H9 (cell line): ENCODE results near the gene ILF3. TPM values are rescaled to one million over a fixed set of nuclear protein-coding genes. Genes with fewer than 3 reads are reported as not detected.

ENCODE experiments used
- DNase-seq: peaks from one replicate; pipeline ENCODE4 v3.0.0-alpha.2; 2017
- H2AFZ ChIP-seq: one replicate; pipeline ENCODE4 v1.6.1; 2013; ENCODE audit warnings: mild to moderate bottlenecking, low read length, control low read depth, moderate library complexity
- H2AK5ac ChIP-seq: 2 replicates; pipeline ENCODE4 v1.6.1; 2013; ENCODE audit warnings: low read length, control low read depth, mixed read lengths; ENCODE audit not compliant: insufficient read length
- H2BK120ac ChIP-seq: one replicate; pipeline ENCODE4 v1.6.1; 2013; ENCODE audit warnings: low read depth, mild to moderate bottlenecking, low read length, control low read depth, inconsistent platforms; ENCODE audit not compliant: poor library complexity, severe bottlenecking
- H2BK12ac ChIP-seq: 2 replicates; pipeline ENCODE4 v1.6.1; 2013; ENCODE audit warnings: low read length, control low read depth, mixed read lengths, low read depth; ENCODE audit not compliant: insufficient read length
- H2BK15ac ChIP-seq: 2 replicates; pipeline ENCODE4 v1.6.1; 2013; ENCODE audit warnings: low read depth, low read length, control low read depth
- H2BK20ac ChIP-seq: one replicate; pipeline ENCODE4 v1.6.1; 2013; ENCODE audit warnings: low read depth, mild to moderate bottlenecking, low read length, control low read depth, inconsistent platforms; ENCODE audit not compliant: poor library complexity, severe bottlenecking
- H2BK5ac ChIP-seq: 2 replicates; pipeline ENCODE4 v1.6.1; 2013; ENCODE audit warnings: low read length, control low read depth, mixed read lengths; ENCODE audit not compliant: insufficient read length
- H3K14ac ChIP-seq: 2 replicates; pipeline ENCODE4 v1.6.1; 2013; ENCODE audit warnings: low read length, control low read depth; ENCODE audit not compliant: insufficient read depth
- H3K18ac ChIP-seq: 2 replicates; pipeline ENCODE4 v1.6.1; 2013; ENCODE audit warnings: low read depth, mild to moderate bottlenecking, mixed read lengths, low read length, control low read depth; ENCODE audit not compliant: insufficient read length
- H3K23ac ChIP-seq: 2 replicates; pipeline ENCODE4 v1.6.1; 2013; ENCODE audit warnings: low read length, control low read depth, mixed read lengths, low read depth; ENCODE audit not compliant: insufficient read length
- H3K23me2 ChIP-seq: 2 replicates; pipeline ENCODE4 v1.6.1; 2013; ENCODE audit warnings: low read depth, mild to moderate bottlenecking, mixed read lengths, low read length, control low read depth; ENCODE audit not compliant: insufficient read length, poor library complexity, severe bottlenecking
- H3K27ac ChIP-seq: 2 replicates; pipeline ENCODE4 v1.5.1; 2013; ENCODE audit warnings: low read length, control low read depth, mixed read lengths, low read depth; ENCODE audit not compliant: insufficient read length
- H3K27me3 ChIP-seq: 2 replicates; pipeline ENCODE4 v1.6.1; 2013; ENCODE audit warnings: low read length, control low read depth, inconsistent platforms; ENCODE audit not compliant: insufficient read depth
- H3K4ac ChIP-seq: 2 replicates; pipeline ENCODE4 v1.6.1; 2013; ENCODE audit warnings: low read depth, mild to moderate bottlenecking, control low read depth, inconsistent platforms, low read length, moderate library complexity
- H3K4me1 ChIP-seq: 2 replicates; pipeline ENCODE4 v1.6.1; 2013; ENCODE audit warnings: low read length, control low read depth, inconsistent platforms; ENCODE audit not compliant: insufficient read depth
- H3K4me2 ChIP-seq: 2 replicates; pipeline ENCODE4 v1.6.1; 2013; ENCODE audit warnings: low read length, control low read depth, mixed read lengths; ENCODE audit not compliant: insufficient read length, insufficient read depth
- H3K56ac ChIP-seq: 2 replicates; pipeline ENCODE4 v1.6.1; 2013; ENCODE audit warnings: low read depth, mild to moderate bottlenecking, mixed read lengths, low read length, control low read depth; ENCODE audit not compliant: insufficient read length
- H3K79me1 ChIP-seq: 2 replicates; pipeline ENCODE4 v1.6.1; 2013; ENCODE audit warnings: low read depth, mild to moderate bottlenecking, moderate library complexity, low read length, control low read depth, inconsistent platforms; ENCODE audit not compliant: insufficient read depth, poor library complexity, severe bottlenecking
- H3K79me2 ChIP-seq: 2 replicates; pipeline ENCODE4 v1.6.1; 2013; ENCODE audit warnings: low read length, control low read depth, inconsistent platforms; ENCODE audit not compliant: insufficient read depth
- H3K9ac ChIP-seq: 2 replicates; pipeline ENCODE4 v1.6.1; 2013; ENCODE audit warnings: low read length, control low read depth, mixed read lengths; ENCODE audit not compliant: insufficient read length; ENCODE audit errors: extremely low read depth
- H3K9me3 ChIP-seq: one replicate; pipeline ENCODE4 v1.6.1; 2013; ENCODE audit warnings: low read depth, low read length, inconsistent platforms; ENCODE audit not compliant: control insufficient read depth
- H3T11ph ChIP-seq: one replicate; pipeline ENCODE4 v1.6.1; 2013; ENCODE audit warnings: mild to moderate bottlenecking, low read length, control low read depth, inconsistent platforms
- H4K20me1 ChIP-seq: one replicate; pipeline ENCODE4 v1.6.1; 2013; ENCODE audit not compliant: control insufficient read depth, insufficient read length, insufficient read depth
- H4K5ac ChIP-seq: 2 replicates; pipeline ENCODE4 v1.6.1; 2013; ENCODE audit warnings: low read depth, mild to moderate bottlenecking, mixed read lengths, low read length, control low read depth; ENCODE audit not compliant: insufficient read length
- H4K8ac ChIP-seq: replicated peaks from 2 replicates; pipeline ENCODE4 v1.6.1; 2013; ENCODE audit warnings: low read length, control low read depth, mixed read lengths, low read depth; ENCODE audit not compliant: insufficient read length
- H4K91ac ChIP-seq: 2 replicates; pipeline ENCODE4 v1.6.1; 2013; ENCODE audit warnings: low read depth, mild to moderate bottlenecking, moderate library complexity, mixed read lengths, low read length, control low read depth; ENCODE audit not compliant: insufficient read length
- H3K27ac Mint-ChIP-seq, 3 experiments: 2 replicates in 2 of 3; 3 replicates in 1 of 3; pipeline ENCODE4 v1.8.0; 2020 to 2021; ENCODE audit warnings: mixed read lengths in 3 of 3, mild to moderate bottlenecking in 1 of 3, moderate library complexity in 1 of 3
- H3K27me3 Mint-ChIP-seq: 2 replicates; pipeline ENCODE4 v1.8.0; 2021; ENCODE audit warnings: low read depth, mild to moderate bottlenecking, moderate library complexity, mixed read lengths
- H3K36me3 Mint-ChIP-seq, 3 experiments: 2 replicates in 2 of 3; 3 replicates in 1 of 3; pipeline ENCODE4 v1.8.0; 2020 to 2021; ENCODE audit warnings: low read depth in 3 of 3, mixed read lengths in 3 of 3; ENCODE audit not compliant: insufficient read depth in 1 of 3
- H3K4me1 Mint-ChIP-seq, 2 experiments: 2 replicates each; pipeline ENCODE4 v1.8.0; 2020; ENCODE audit warnings: mixed read lengths in 2 of 2
- H3K4me3 Mint-ChIP-seq, 2 experiments: 2 replicates in 1 of 2; 3 replicates in 1 of 2; pipeline ENCODE4 v1.8.0; 2020 to 2021; ENCODE audit warnings: mild to moderate bottlenecking in 2 of 2, mixed read lengths in 2 of 2, moderate library complexity in 1 of 2
- H3K9me3 Mint-ChIP-seq, 2 experiments: 2 replicates in 1 of 2; 3 replicates in 1 of 2; pipeline ENCODE4 v1.8.0; 2020; ENCODE audit warnings: mild to moderate bottlenecking in 2 of 2, mixed read lengths in 2 of 2, moderate library complexity in 1 of 2
- WGBS: extraction: QIAGEN DNeasy Blood & Tissue Kit; methylation state at CpG from one replicate; pipeline ENCODE4 v1.1.7; 2013; ENCODE audit warnings: missing lambda C conversion rate, low lambda C conversion rate, mixed read lengths; ENCODE audit not compliant: insufficient read length; ENCODE audit errors: extremely low coverage; 5-methylcytosine and 5-hydroxymethylcytosine counted together
- total RNA-seq: library from RNA; stranded (reverse); gene quantifications from 2 replicates; pipeline ENCODE4 v1.2.1, GENCODE V29; 2021
- TF ChIP-seq, protein P1 (sequence below): fragments of 200-600 bp; sonication (generic); conservative IDR thresholded peaks from 3 replicates; pipeline ENCODE4 v1.8.0; 2021; ENCODE audit warnings: antibody characterized with exemption, mild to moderate bottlenecking

Gene ILF3
- total RNA-seq, 1 experiment from 2014 or later: 841 TPM

GRCh38 chr19:10644260-10645007 is 9.7 kb upstream of the ILF3 start:
- Histone ChIP-seq H2BK5ac (no peak overlapping the region), H2BK15ac (no peak overlapping the region), H2BK120ac (no peak overlapping the region), H2BK20ac (no peak overlapping the region), H4K8ac (no peak overlapping the region), H3K4ac (no peak overlapping the region), H3K27me3 (no peaks in the 10 kb centered on the region), H3K9me3 (no peaks in the 10 kb centered on the region), H3K4me1 (peaks cover 3% of the 10 kb centered on the region; the same call in 1 of the 2 replicates), H2AK5ac (no peak overlapping the region), H3K79me1 (no peaks in the 10 kb centered on the region), H4K91ac (no peak overlapping the region), H3K23me2 (no peaks in the 10 kb centered on the region), H3K14ac (no peak overlapping the region), H3K27ac (no peak overlapping the region), H3K9ac (no peak overlapping the region), H4K20me1 (no peaks in the 10 kb centered on the region), H3K23ac (no peak overlapping the region), H2BK12ac (no peak overlapping the region), H3K79me2 (no peaks in the 10 kb centered on the region), H4K5ac (no peak overlapping the region), H2AFZ (no peak overlapping the region), H3K56ac (no peak overlapping the region), H3T11ph (no peak overlapping the region), H3K4me2 (no peak overlapping the region), H3K18ac (no peak overlapping the region)
- Mint-ChIP-seq H3K4me3 (peak overlapping the region in 1 of 2 experiments; percentile 58; a peak in 3 of 5 replicates), H3K27me3 (no peaks in the 10 kb centered on the region), H3K27ac (peak overlapping the region; percentile 88 to 96 (median 91); a peak in 6 of 7 replicates), H3K9me3 (no peaks in the 10 kb centered on the region), H3K4me1 (peaks cover 27 to 33% of the 10 kb centered on the region in 2 experiments), H3K36me3 (peaks cover 8 to 41% (median 37%) of the 10 kb centered on the region in 3 experiments; a peak in 6 of 7 replicates)
- peak; percentile 91 for DNase-seq
- TF ChIP-seq, protein P1, sequence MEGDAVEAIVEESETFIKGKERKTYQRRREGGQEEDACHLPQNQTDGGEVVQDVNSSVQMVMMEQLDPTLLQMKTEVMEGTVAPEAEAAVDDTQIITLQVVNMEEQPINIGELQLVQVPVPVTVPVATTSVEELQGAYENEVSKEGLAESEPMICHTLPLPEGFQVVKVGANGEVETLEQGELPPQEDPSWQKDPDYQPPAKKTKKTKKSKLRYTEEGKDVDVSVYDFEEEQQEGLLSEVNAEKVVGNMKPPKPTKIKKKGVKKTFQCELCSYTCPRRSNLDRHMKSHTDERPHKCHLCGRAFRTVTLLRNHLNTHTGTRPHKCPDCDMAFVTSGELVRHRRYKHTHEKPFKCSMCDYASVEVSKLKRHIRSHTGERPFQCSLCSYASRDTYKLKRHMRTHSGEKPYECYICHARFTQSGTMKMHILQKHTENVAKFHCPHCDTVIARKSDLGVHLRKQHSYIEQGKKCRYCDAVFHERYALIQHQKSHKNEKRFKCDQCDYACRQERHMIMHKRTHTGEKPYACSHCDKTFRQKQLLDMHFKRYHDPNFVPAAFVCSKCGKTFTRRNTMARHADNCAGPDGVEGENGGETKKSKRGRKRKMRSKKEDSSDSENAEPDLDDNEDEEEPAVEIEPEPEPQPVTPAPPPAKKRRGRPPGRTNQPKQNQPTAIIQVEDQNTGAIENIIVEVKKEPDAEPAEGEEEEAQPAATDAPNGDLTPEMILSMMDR: peak; percentile 92
- WGBS: no CpG with 5 or more reads among the region's 14 CpGs
